HG03025 (cell line): Measurements from ENCODE around the gene ZNF558.
A peak's percentile ranks its signal among the peaks of the same experiment; 100 is the strongest.

Experiments
- ATAC-seq: cut with Tn5 transposase; IDR thresholded peaks from one replicate; pipeline ENCODE4 v1.9.1; 2021; ENCODE audit warnings: mild to moderate bottlenecking, moderate library complexity; ENCODE audit not compliant: unreplicated experiment, low FRiP score

ZNF558 gene

DNA sequence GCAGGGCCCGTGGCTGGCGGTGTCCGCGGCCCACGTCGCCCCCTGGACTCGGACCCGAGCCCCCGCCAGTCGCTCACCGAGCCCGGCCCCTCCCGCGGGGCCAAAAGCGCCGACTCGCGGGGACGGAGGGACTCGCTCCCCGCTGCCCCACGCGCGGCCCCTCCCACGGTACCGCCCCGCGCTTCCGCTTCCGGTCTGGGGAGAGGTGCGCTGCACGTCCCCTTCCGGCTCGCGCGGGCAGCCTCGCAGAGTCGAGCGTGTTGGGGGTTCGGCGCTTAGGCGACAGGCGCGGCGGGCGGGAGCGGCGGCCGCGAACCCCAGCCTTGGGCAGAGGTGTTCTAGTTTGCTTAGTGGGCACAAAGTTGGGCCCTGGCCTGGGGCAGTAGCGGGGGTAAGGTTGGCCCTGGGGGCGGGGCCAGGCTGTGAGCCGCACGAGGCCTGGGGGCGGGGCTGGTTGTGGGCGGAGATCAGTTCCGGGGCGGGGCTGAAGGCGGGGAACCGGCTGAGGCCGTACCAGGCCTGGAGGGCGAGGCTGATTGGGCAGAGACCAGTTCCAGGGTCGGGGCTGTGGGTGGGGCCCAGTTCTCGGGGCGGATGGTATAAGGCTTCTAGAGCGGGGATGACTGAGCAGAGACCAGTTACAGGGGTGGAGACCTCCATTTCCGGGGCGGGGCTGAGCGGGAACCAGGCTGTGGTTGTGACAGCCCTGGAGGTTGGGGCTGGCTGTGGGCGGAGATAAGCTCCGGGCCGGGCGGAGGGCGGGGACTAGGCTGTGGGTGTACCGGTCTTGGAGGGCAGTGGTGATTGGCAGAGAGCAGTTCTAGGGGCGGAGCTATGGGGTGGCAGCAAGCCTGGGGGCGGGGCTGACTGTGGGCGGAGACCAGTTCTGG is at the start of gene ZNF558, which contains the start of gene MBD3L1:
ZNF558 (minus strand) TSS at position 173 of the 890 bp plus-strand sequence. CDS start 9,645 bp downstream, outside the sequence.
MBD3L1 (plus strand) TSS at position 246 of the 890 bp plus-strand sequence. CDS start 10,302 bp downstream, outside the sequence.
- ATAC-seq: peak; percentile 86

DNA sequence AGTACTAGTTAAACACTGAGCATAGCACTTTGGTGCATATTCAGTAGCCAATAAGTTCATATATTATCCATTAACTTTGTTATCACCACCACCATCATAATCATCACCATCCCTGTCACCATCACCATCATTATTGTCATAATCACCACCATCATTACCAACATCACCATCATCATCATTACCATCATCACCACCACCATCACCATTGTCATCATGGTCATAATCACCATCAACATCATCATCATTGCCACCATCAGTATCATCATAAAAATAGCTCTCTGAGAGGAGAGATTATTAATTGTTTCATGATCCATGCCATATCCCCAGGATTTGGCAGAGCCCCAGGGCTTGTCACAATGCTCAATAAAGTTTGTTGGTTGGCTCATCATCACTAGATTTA is 49.4 kb upstream of the ZNF558 start:
- no peak for ATAC-seq

DNA sequence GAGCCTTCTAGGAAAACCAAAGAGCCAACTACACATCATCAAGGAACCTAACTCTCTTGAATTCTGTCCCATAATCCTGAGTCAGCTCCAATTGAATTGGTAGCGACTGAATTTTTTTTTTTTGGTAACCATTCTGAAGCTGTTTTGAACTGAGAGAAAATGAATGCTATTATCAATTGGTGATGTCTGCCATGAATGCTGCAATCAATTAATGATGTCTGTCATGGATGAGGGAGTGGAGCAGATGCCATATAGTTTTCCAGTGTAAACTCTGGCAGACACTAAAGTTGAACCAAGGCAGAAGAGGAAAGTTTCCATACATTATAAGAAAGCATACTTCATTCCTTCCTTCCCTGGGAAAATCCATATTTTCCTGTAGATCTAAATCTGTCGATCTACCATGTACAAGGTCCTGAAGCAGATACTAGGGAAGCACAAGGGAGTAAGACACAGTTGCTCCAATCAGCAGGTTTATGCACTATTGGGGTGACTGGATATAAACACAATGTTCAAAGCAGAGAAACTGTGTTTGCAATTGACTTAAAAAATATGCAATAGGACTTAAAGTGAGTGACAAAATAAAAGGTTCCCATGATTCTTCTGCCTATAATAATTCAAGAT is 48.9 kb upstream of the ZNF558 start:
- ATAC-seq: no peak

DNA sequence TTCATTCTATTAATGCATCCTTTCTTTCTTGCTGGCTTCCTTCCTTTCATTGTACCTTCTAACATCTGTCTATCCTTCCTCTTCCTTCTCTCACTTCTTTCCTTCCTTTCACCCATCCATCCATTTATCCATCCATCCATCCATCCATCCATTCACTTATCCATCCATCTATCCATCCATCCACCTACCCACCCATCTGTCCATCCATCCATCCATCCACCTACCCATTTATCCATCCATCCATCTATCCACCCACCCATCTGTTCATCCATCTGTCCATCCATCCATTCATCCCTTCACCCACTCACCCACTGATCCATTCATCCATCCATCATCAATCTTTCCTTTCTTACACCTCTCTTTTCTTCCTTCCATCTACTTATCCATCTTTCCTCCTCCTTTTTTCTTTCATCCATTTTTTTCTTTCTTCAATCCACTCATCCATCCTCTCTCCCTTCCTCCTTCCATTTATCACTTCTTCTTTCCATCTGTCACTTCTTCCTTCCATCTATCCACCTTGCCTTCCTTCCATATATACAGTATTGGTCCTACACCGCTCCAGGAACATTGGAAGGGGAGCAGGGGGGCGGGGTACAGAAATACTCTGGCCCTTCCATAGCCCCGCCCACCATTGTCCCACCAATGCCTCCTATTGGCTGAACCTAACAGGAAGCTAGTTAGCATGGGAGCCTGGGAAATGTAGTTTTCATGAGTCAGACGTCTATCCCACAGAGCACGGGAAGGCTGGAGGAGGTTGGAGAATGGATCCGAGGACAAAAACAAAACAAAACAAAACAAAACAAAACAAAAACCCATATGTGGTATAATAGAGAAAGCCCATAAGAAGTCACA is 46.0 kb upstream of the ZNF558 start:
- ATAC-seq: no peak

DNA sequence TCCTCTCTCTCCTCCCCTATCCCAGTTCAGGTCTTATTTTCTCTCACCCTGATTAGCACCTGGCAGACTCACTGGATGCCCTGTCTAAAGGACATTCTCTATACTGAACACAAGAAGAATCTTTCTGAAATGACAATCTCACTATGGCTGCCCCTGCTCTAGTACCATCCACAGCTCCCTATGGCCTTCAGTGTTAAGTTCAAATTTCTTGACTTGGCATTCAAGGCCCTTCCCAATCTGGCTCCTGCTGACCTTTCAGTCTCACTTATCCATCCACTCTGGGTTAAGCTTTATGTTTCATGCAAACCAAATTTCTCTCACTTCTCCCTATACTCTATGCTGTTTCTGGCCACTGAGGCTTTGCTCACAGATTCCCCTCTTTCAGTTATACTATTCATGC is 34.2 kb upstream of the ZNF558 start:
- no peak for ATAC-seq

DNA sequence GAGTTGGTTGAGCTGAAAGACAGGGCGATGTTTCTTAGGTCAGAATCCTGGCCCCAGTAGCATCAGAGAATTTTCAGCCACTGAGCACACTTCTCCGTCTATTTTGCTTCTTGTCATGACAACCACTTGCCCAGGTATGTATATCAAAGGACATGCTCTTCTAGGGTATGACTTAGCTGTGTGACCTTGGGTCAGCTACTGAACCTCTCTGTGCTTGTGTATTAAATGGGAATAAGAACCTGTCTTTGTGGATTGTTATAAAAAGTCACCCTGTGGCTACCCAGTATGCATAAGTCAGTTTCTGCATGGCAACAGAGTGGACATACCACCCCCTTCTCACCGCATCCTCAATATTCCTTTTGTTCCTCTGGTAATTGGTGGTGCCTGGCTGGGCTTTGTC is 26.2 kb upstream of the ZNF558 start:
- no peak for ATAC-seq

DNA sequence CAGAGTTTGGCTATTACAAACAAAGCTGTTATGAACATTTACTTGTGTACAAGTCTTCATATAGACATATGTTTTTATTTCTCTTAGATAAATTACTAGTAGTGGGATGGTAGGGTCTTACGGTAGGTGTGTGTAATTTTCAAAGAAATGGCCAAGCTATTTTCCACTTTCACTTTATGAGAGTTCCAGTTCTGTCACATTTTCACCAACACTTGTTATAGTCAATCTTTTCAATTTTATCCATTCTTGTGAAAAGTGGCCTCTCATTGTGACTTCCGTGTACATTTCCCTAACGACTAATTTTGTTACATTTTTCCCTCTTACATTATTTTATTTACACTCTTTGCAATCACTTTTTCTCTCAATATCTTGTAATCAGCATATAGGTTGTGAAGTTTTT is 18.4 kb upstream of the ZNF558 start:
- ATAC-seq: no peak

DNA sequence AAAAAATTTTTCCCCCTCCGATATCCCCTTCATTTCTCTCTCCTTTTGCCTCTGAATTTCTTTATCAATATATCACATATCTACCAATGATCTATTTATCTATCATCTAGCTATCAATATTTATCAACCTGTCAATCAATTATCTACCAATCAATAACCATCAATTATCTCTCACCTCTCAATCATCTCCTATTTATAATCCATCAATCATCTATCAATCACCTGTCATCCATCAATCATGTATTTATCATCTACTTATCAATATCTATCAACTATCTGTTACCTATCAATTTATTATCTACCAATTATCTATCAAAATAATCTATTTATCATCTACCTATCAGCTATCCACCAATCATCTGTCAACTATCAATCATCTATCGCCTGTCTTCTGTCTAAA is 17.1 kb upstream of the ZNF558 start:
- ATAC-seq: no peak

DNA sequence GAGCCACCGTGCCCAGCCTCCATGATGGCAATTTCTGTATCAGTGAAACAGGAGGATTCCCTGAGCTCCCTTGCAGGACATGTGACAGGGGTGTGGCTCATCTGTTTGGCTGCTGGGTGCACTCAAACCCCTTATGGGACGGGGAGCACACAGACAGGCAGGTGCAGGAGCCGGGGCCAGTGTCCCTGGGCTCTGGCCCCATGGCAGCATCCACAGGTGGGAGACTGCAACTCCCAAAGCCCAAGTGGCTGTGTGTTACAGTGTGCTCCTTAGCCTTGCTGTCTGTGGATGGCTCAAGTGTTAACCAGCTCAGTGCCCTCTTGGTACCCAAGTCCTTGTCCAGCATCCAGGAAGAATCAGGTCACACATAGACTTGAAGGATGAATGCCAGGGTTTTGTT is 14.7 kb upstream of the ZNF558 start:
- ATAC-seq: no peak

DNA sequence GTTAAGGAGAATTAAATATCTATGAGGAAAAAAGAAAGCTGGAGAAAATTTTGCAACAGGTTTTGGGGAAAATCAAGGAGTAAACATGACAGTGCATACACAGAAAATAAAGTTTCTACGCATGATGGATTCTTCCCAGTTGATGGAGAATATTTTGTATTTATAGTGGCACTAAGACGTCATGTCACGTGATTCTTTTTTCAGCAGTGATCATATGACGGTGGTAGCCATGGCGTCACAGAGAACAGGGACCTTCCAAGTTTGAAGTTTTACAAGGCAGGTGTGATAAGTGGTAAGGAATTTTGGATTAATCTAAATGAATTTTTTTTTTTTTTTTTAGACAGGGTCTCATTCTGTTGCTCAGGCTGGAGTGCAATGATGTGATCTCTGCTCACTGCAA is 8.6 kb upstream of the ZNF558 start:
- no peak for ATAC-seq

DNA sequence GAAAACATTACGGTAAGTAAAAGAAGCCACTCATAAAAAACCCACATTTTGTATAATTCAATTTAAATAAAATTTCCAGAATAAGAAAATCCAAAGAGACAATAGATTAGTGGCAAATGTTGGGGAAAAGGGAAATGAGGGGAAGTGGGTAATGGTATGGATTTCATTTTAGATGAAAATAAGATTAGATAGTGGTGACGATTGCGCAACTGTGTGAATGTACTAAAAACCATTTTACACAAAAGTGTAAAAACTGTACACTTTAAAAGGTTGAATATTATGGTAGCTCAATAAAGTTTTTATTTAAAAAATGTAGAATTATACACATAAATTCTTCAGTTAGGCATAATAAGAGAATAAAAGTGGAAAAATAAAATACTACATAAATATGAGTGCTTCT is 3.8 kb upstream of the ZNF558 start:
- no peak for ATAC-seq

DNA sequence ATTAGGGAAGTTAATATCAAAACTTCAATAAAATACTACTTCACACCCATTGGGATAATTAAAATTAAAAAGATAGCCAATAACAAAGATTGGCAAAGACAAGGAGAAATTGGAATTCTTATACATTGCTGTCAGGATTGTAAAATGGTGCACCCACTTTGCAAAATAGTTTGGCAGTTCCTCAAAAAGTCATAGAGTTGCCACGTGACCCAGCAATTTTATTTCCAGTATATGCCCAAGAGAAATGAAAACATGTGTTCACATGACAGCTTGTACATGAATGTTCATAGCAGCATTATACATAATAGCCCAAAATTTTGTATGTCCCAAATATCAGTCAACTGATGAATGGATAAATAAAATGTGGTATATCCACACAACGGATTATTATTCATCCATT is 3.3 kb upstream of the ZNF558 start:
- no peak for ATAC-seq

DNA sequence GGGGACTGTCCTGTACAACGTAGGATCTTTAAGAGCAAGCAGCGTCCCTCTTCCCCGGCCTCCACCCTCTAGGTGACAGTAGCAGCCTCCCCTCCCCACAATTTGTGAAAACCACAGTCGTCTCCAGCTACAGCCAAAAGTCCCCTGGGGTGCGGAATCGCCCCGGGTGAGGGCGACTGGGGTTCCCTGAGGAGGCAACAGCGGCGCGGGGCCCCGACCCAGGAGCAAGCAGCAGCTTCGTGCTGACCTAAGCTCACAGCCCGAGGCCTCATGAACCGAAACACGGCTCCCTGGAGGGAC is 322 bp downstream of the ZNF558 start:
- peak; percentile 11 for ATAC-seq

DNA sequence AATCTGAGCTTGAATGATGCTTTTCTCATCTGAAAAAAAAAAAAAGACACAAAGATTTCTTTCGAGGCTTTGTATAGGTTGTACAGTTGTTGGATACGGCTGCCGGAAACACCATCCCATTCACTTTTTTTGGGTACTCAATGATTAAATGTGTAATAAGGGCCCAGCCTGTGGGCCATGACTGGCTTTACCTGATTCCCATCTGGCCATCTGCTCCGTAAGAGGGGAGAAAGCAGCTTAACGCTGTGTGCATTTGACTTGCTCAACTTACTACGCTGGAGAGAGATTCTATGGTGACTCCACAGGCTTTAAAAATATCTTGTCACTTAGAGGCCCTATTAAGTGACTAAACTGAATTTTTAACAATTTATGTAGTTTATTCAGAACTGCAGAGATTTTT is 731 bp downstream of the ZNF558 start:
- ATAC-seq: no peak

DNA sequence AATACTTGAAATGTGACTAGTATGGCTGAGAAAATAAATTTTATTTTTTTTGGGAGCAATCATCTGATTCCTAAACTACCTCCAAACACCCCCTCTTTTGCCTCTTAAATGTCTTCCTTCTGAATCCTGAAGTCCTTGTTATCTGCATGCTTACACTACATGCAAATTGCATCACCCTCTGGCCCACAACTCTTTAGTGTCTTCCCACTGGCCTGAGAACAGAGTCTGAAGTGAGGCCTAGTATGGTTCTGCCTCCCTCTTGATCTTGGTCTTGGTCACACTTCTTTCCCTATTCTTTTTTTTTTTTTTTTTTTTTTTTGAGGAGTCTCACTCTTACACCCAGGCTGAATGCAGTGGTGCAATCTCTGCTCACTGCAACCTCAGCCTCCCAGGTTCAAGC is 4.8 kb downstream of the ZNF558 start:
- no peak for ATAC-seq

DNA sequence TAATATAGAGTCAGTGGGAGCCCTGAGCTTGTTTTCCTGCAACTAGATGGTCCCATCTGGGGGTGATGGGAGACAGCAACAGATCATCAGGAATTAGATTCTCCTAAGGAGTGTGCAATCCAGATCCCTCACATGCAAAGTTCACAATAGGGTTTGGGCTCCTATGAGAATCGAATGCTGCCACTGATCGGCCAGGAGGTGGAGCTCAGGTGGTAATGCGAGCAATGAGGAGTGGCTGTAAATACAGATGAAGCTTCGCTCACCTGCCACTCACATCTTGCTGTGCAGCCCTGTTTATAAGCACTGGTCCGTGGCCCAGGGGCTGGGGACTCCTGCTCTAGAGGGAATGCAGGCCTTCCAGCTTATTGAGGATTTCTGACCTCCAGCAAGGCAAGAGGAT is 5.7 kb downstream of the ZNF558 start:
- ATAC-seq: no peak

DNA sequence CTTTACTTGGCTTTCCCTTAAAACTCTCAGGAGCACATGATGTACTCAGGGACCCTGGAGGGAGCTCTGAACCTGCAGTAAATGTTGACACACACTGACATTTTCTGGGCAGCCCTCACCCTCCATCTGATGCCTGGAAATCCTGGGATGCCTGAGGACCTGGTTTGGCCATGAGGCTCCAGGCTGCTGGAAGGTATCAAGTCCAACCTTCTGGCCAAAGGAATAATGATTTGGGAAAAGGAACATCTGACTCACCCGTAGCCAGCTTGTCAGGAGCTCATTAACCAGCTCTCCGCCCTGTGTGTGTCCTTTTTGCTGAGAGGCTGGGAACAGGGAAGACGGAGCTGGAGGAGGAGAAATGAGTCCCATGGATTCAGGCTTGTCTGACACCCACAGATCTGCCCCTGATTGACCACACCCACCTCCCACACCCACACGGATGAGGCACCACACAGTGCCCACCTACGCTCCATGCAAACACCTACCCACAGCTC is 10.3 kb downstream of the ZNF558 start:
- ATAC-seq: no peak

DNA sequence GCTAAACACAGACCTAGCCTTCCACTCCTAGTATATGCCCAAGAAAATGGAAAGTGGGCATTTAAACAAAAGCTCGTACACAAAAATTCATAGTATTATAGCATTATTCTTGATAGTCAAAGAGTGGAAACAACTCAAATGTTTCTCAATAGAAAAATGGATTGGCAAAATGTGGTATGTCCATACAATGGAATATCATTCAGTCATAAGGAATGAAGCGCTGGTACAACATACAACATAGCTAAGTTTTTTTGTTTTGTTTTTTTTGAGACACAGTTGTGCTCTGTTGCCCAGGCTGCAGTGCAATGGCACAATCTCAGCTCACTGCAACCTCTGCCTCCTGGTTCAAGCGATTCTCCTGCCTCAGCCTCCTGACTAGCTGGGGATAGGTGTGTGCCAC is 11.9 kb downstream of the ZNF558 start:
- ATAC-seq: no peak

DNA sequence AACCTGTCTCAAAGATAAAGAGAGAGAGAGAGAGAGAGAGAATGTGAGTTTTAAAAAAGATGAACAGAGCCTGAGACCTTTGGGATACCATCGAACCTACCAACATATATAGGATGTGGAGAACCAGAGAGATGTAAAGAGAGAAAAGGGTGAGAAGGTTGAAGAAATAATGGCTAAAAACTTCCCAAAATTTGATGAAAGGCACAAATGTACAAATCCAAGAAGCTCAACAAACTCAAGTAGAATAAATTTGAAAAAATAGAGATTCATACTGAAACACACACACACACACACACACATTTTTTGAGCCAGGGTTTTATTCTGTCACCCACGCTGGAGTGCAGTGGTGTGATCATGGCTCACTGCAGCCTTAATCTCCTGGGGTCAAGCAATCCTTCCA is 16.3 kb downstream of the ZNF558 start:
- ATAC-seq: no peak

DNA sequence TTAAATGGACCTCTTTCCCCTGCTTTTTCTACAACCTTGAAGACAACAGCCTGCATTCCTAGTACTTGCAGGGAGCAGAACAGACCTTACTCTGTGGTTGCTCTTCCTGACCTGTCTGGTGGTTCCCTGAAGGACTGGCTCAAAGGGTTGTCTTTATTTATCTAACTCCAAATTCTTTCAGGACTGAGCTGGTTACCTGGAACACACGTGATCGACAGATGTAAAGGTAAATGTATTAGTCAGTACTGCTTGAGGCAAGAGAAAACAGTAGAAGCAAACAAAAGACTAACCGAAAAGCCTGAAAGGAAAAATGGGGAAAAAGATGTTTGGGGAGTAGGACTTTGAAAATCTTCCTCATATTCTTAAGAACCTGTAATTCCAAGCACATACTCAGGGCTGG is 17.9 kb downstream of the ZNF558 start:
- no peak for ATAC-seq
